Keratinocyte (primary cell): ENCODE measurements around the gene SMAD3. TPM values are rescaled to one million over a fixed set of nuclear protein-coding genes. Genes with fewer than 3 reads are reported as not detected.
"Not testable (repeated sequence)": the region's sequence is repeated elsewhere in the genome, so short reads cannot be mapped to it uniquely, and the experiment has no call there.

Source experiments
- DNase-seq: peaks from one replicate; pipeline ENCODE4 v3.0.0-alpha.2; 2011; ENCODE audit warnings: low read depth, missing footprints, low spot score
- FAIRE-seq: peaks from 2 replicates; lab custom pipeline; 2011; peaks lifted over from hg19 to GRCh38; lab: Jason Lieb, UNC
- H2AFZ ChIP-seq: 2 replicates; pipeline ENCODE4 v1.6.0; 2012; ENCODE audit warnings: low read length, control low read depth, inconsistent platforms; ENCODE audit not compliant: control insufficient read depth
- H3K27ac ChIP-seq: 2 replicates; pipeline ENCODE4 v1.5.1; 2011; ENCODE audit warnings: low read length; ENCODE audit not compliant: control insufficient read depth, insufficient read depth
- H3K27me3 ChIP-seq: 3 replicates; pipeline ENCODE4 v1.6.0; 2011; ENCODE audit warnings: low read length; ENCODE audit not compliant: control insufficient read depth, insufficient read depth; ENCODE audit errors: extremely low read depth
- H3K36me3 ChIP-seq, 2 experiments: 2 replicates in 1 of 2; 3 replicates in 1 of 2; pipeline ENCODE4 v1.5.1; 2011; ENCODE audit warnings: low read length in 2 of 2, mild to moderate bottlenecking in 1 of 2; ENCODE audit not compliant: control insufficient read depth in 2 of 2, insufficient read depth in 2 of 2; ENCODE audit errors: extremely low read depth in 1 of 2
- H3K4me1 ChIP-seq: 3 replicates; pipeline ENCODE4 v1.5.1; 2011; ENCODE audit warnings: low read length; ENCODE audit not compliant: control insufficient read depth, insufficient read depth; ENCODE audit errors: extremely low read depth
- H3K4me2 ChIP-seq: 3 replicates; pipeline ENCODE4 v1.6.0; 2011; ENCODE audit warnings: low read depth, low read length; ENCODE audit not compliant: control insufficient read depth, insufficient read depth; ENCODE audit errors: extremely low read depth
- H3K4me3 ChIP-seq, 3 experiments: fragments of 200-600 bp in 1 of 3; sonication (generic) in 1 of 3; 2 replicates in 2 of 3; 3 replicates in 1 of 3; pipeline ENCODE4 v1.5.1; 2011 to 2016; ENCODE audit warnings: low read length in 3 of 3, mild to moderate bottlenecking in 3 of 3, control low read depth in 2 of 3, inconsistent platforms in 1 of 3, low read depth in 1 of 3, mixed read lengths in 1 of 3, mixed run types in 1 of 3, moderate library complexity in 1 of 3; ENCODE audit not compliant: control insufficient read depth in 2 of 3, insufficient read depth in 2 of 3; ENCODE audit errors: extremely low read depth in 1 of 3
- H3K79me2 ChIP-seq: 2 replicates; pipeline ENCODE4 v1.6.0; 2012; ENCODE audit warnings: low read length; ENCODE audit not compliant: control insufficient read depth, insufficient read depth
- H3K9ac ChIP-seq: 3 replicates; pipeline ENCODE4 v1.6.0; 2011; ENCODE audit warnings: low read length; ENCODE audit not compliant: control insufficient read depth, insufficient read depth; ENCODE audit errors: extremely low read depth
- H3K9me1 ChIP-seq: 3 replicates; pipeline ENCODE4 v1.6.0; 2011; ENCODE audit warnings: low read length; ENCODE audit not compliant: control insufficient read depth, insufficient read depth; ENCODE audit errors: extremely low read depth
- H3K9me3 ChIP-seq: 2 replicates; pipeline ENCODE4 v1.5.1; 2012; ENCODE audit warnings: low read depth, low read length; ENCODE audit not compliant: control insufficient read depth
- H4K20me1 ChIP-seq: 3 replicates; pipeline ENCODE4 v1.6.0; 2011; ENCODE audit warnings: low read length; ENCODE audit not compliant: control insufficient read depth, insufficient read depth; ENCODE audit errors: extremely low read depth
- EZH2 ChIP-seq: IDR thresholded peaks from one replicate; pipeline ENCODE4 v1.6.1; 2012; ENCODE audit warnings: inconsistent platforms, mild to moderate bottlenecking, low read length, moderate library complexity
- dilution Hi-C: fragments of 300-500 bp; cut with MboI; formaldehyde crosslinking; loops from one replicate; pipeline ENCODE4 v1.7.0; 2020; ENCODE audit warnings: low sequenced_read_pairs; ENCODE audit not compliant: extremely low pct_ligation_motif_present
- polyA plus RNA-seq, 5 experiments: library from polyadenylated mRNA; depleted of rRNA in 3 of 5; stranded (reverse) in 3 of 5; stranded (forward) in 1 of 5; unstranded in 1 of 5; fragments of >200 nt; gene quantifications; 1 replicate in 1 of 5; 2 replicates in 3 of 5; 3 replicates in 1 of 5; pipeline versions ENCODE4 v1.2.1 to v1.2.3, GENCODE V29; 2011 to 2012; ENCODE audit warnings: missing spikeins in 2 of 5, low read depth in 1 of 5, low replicate concordance in 1 of 5
- TF ChIP-seq, protein P1 (sequence below), 3 experiments: IDR thresholded peaks in 1 of 3; conservative IDR thresholded peaks in 1 of 3; optimal IDR thresholded peaks in 1 of 3; 2 replicates in 2 of 3; 3 replicates in 1 of 3; pipeline versions ENCODE3 to v1.5.1; 2011; ENCODE audit warnings: low read length in 3 of 3, mild to moderate bottlenecking in 3 of 3, moderate library complexity in 2 of 3, control low read depth in 1 of 3, inconsistent platforms in 1 of 3; ENCODE audit not compliant: insufficient read depth in 2 of 3; ENCODE audit errors: extremely low read depth in 1 of 3

Gene SMAD3
- polyA plus RNA-seq, 1 donor (not counting 4 experiments of a cell fraction or from before 2014, with no cell fraction given): 33.7 TPM

DNA sequence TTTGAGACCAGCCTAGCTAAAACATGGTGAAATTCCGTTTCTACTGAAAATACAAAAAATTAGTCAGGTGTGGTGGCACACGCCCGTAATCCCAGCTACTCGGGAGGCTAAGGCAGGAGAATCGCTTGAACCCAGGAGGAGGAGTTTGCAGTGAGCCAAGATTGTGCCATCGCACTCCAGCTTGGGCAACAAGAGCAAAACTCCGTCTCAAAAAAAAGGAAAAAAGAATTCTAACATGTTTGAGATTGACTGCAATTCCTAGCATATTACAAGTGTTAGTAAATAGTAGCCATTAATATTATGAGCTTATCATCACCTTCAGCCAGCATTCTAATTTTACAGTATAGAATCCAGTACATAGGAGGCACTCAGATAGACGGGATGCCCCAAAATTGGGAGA, 57.9 kb downstream of the SMAD3 start:
- dilution Hi-C loops, H2AFZ ChIP-seq, H3K9me3 ChIP-seq, H3K27me3 ChIP-seq, H3K9ac ChIP-seq, H3K4me2 ChIP-seq, H3K36me3 ChIP-seq, FAIRE-seq, H3K4me3 ChIP-seq, H4K20me1 ChIP-seq, H3K9me1 ChIP-seq, DNase-seq: not testable (repeated sequence)
- Histone ChIP-seq H3K27ac (peak overlapping the region; percentile 42), H3K79me2 (peaks cover 54% of the 10 kb centered on the region), H3K4me1 (peaks cover 95% of the 10 kb centered on the region)

DNA sequence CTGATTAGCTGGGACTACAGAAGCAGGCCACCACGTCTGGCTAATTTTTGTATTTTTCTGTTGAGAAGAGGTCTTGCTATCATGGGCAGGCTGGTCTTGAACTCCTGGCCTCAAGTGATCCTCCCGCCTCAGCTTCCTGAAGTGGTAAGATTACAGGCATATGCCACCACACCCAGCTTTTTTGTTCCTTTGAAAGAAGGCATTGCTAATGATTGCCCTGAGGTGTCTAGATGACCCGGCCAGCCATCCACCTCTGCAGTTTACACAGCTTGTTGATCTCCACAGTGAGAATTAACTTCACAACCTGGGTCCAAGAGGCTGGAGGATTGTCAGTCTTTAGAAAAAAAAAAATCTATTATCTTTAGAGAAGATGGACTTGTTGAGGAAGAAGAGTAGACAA, 58.7 kb downstream of the SMAD3 start:
- H3K27ac ChIP-seq: peak overlapping the region; percentile 99
- peak overlapping the region; percentile 77 for H3K9ac ChIP-seq
- H3K9me3 ChIP-seq: no peaks in the 10 kb centered on the region
- no peaks in the 10 kb centered on the region for H3K27me3 ChIP-seq
- peaks cover 53% of the 10 kb centered on the region for H3K79me2 ChIP-seq
- dilution Hi-C loops: no loop called here
- TF ChIP-seq, protein P1, sequence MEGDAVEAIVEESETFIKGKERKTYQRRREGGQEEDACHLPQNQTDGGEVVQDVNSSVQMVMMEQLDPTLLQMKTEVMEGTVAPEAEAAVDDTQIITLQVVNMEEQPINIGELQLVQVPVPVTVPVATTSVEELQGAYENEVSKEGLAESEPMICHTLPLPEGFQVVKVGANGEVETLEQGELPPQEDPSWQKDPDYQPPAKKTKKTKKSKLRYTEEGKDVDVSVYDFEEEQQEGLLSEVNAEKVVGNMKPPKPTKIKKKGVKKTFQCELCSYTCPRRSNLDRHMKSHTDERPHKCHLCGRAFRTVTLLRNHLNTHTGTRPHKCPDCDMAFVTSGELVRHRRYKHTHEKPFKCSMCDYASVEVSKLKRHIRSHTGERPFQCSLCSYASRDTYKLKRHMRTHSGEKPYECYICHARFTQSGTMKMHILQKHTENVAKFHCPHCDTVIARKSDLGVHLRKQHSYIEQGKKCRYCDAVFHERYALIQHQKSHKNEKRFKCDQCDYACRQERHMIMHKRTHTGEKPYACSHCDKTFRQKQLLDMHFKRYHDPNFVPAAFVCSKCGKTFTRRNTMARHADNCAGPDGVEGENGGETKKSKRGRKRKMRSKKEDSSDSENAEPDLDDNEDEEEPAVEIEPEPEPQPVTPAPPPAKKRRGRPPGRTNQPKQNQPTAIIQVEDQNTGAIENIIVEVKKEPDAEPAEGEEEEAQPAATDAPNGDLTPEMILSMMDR (optimal IDR thresholded peaks at IDR 0.05 in 1 of 3, IDR thresholded peaks at IDR 0.05 in 1 of 3, conservative IDR thresholded peaks at IDR 0.05 in 1 of 3; ENCODE audit: extremely low read depth in 1 of 3, insufficient read depth in 2 of 3, low read length in 3 of 3): no peak
- no peak for TF ChIP-seq EZH2
- H3K4me3 ChIP-seq: no peak overlapping the region
- H3K4me2 ChIP-seq: no peak overlapping the region
- no peak for DNase-seq
- no peak overlapping the region for H2AFZ ChIP-seq
- FAIRE-seq: no peak
- peaks cover 3% of the 10 kb centered on the region for H4K20me1 ChIP-seq
- peaks cover 95% of the 10 kb centered on the region for H3K4me1 ChIP-seq
- H3K9me1 ChIP-seq: no peaks in the 10 kb centered on the region
- peaks cover 0 to 3% of the 10 kb centered on the region in 2 experiments for H3K36me3 ChIP-seq
